Endodermal cell (in vitro differentiated cells): Measurements from ENCODE around the gene MYCBP2. TPM values are rescaled to one million over a fixed set of nuclear protein-coding genes. Genes with fewer than 3 reads are reported as not detected.

Experiments used
- DNase-seq: peaks from one replicate; pipeline ENCODE4 v3.0.0-alpha.2; 2017
- H3K27ac ChIP-seq: 2 replicates; pipeline ENCODE4 v1.5.1; 2013; ENCODE audit warnings: mild to moderate bottlenecking, low read depth, low read length, moderate library complexity
- H3K27me3 ChIP-seq: 2 replicates; pipeline ENCODE4 v1.6.1; 2013; ENCODE audit warnings: mild to moderate bottlenecking, low read length, moderate library complexity; ENCODE audit not compliant: insufficient read depth, control insufficient read depth, poor library complexity, severe bottlenecking
- H3K36me3 ChIP-seq: 2 replicates; pipeline ENCODE4 v1.7.0; 2013; ENCODE audit warnings: mild to moderate bottlenecking, low read length, moderate library complexity; ENCODE audit not compliant: control insufficient read depth, insufficient read depth
- H3K4me1 ChIP-seq: one replicate; pipeline ENCODE4 v1.7.0; 2013; ENCODE audit warnings: low read length; ENCODE audit not compliant: control insufficient read depth, insufficient read depth
- H3K4me3 ChIP-seq: 2 replicates; pipeline ENCODE4 v1.5.1; 2013; ENCODE audit warnings: mild to moderate bottlenecking, low read length, moderate library complexity
- H3K9ac ChIP-seq: 2 replicates; pipeline ENCODE4 v1.6.1; 2013; ENCODE audit warnings: mild to moderate bottlenecking, low read length, moderate library complexity; ENCODE audit not compliant: poor library complexity, severe bottlenecking; ENCODE audit errors: extremely low read depth
- H3K9me3 ChIP-seq: 2 replicates; pipeline ENCODE4 v1.6.1; 2013; ENCODE audit warnings: mild to moderate bottlenecking, low read length, moderate library complexity; ENCODE audit not compliant: control insufficient read depth
- H3K27ac Mint-ChIP-seq: 2 replicates; pipeline ENCODE4 v1.8.0; 2020; ENCODE audit warnings: mixed read lengths
- H3K27me3 Mint-ChIP-seq: 2 replicates; pipeline ENCODE4 v1.8.0; 2021; ENCODE audit warnings: mild to moderate bottlenecking, mixed read lengths; ENCODE audit not compliant: insufficient read depth
- H3K36me3 Mint-ChIP-seq: 2 replicates; pipeline ENCODE4 v1.8.0; 2020; ENCODE audit warnings: low read depth, mixed read lengths
- H3K4me1 Mint-ChIP-seq: 2 replicates; pipeline ENCODE4 v1.8.0; 2020; ENCODE audit warnings: mixed read lengths
- H3K4me3 Mint-ChIP-seq: 2 replicates; pipeline ENCODE4 v1.8.0; 2020; ENCODE audit warnings: mild to moderate bottlenecking, moderate library complexity, mixed read lengths
- H3K9me3 Mint-ChIP-seq: 2 replicates; pipeline ENCODE4 v1.8.0; 2020; ENCODE audit warnings: mild to moderate bottlenecking, mixed read lengths
- CTCF ChIP-seq: fragments of 200-600 bp; sonication (generic); conservative IDR thresholded peaks from 2 replicates; pipeline ENCODE4 v1.5.0; 2021; ENCODE audit warnings: antibody characterized with exemption, mild to moderate bottlenecking
- WGBS, 2 experiments: methylation state at CpG; one replicate each; pipeline versions ENCODE4 v1.1.5 to v1.1.7; 2013; ENCODE audit warnings: missing lambda C conversion rate in 2 of 2, mixed read lengths in 1 of 2; ENCODE audit not compliant: insufficient coverage in 1 of 2, insufficient read length in 1 of 2; 5-methylcytosine and 5-hydroxymethylcytosine counted together
- total RNA-seq, 2 donors: library from RNA; stranded (reverse); fragmentation: NEBNext Ultra II Directional in 1 of 2; extraction: Animal tissue kit (Norgen Biotek cat#: 25700) in 1 of 2; gene quantifications; 2 replicates in 1 of 2; 3 replicates in 1 of 2; pipeline ENCODE4 v1.2.1, GENCODE V29; 2021

The MYCBP2 gene
- total RNA-seq, 2 donors from 2014 or later, result 32.5 to 32.9 TPM

- H3K4me1 Mint-ChIP-seq, result peaks cover 1% of the 10 kb centered on the region
- 83 to 85% methylated on average over 1 to 3 of the region's 3 CpGs for WGBS, 2 experiments
- H3K9me3 ChIP-seq, result no peaks in the 10 kb centered on the region
- no peaks in the 10 kb centered on the region for H3K36me3 Mint-ChIP-seq
- no peak overlapping the region for H3K27ac ChIP-seq
- no peak overlapping the region for H3K9ac ChIP-seq
- no peak overlapping the region for H3K27ac Mint-ChIP-seq
- H3K36me3 ChIP-seq, result no peaks in the 10 kb centered on the region
- no peak overlapping the region for H3K4me3 ChIP-seq
- TF ChIP-seq CTCF, result no peak
- no peaks in the 10 kb centered on the region for H3K9me3 Mint-ChIP-seq
- peaks cover 4% of the 10 kb centered on the region for H3K4me1 ChIP-seq
- no peaks in the 10 kb centered on the region for H3K27me3 Mint-ChIP-seq
- H3K27me3 ChIP-seq, result no peaks in the 10 kb centered on the region
- H3K4me3 Mint-ChIP-seq, result no peak overlapping the region
- DNase-seq, result no peak
Observed at GRCh38 chr13:77222000-77222690, 104.7 kb downstream of the MYCBP2 start.

DNA sequence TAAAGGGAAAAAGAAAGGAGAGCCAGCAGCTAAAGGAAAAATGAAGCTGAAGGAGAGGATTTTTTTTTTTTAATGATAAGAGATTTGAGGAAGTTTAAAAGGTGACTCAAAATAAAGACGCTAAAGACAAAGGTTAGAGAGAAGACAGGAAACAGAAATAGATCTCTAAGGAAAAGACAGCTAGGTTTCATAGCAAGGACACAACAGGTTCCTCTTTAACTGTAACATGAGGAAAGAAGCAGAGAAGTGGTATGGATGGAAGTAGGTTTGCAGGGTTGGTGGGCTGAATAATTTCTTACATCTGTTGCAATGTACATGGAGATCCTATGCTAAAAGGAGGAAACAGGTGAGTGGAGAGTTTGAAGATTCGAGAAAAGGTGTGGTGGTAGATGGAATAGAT lies 107.5 kb downstream of the MYCBP2 start:
- no peak overlapping the region for H3K4me3 Mint-ChIP-seq
- Histone ChIP-seq H3K9ac (no peak overlapping the region), H3K27me3 (no peaks in the 10 kb centered on the region), H3K9me3 (no peaks in the 10 kb centered on the region), H3K36me3 (peaks cover 18% of the 10 kb centered on the region), H3K27ac (no peak overlapping the region), H3K4me3 (no peak overlapping the region), H3K4me1 (peaks cover 4% of the 10 kb centered on the region)
- no peak overlapping the region for H3K27ac Mint-ChIP-seq
- peaks cover 14% of the 10 kb centered on the region for H3K36me3 Mint-ChIP-seq
- TF ChIP-seq CTCF, result no peak
- no peaks in the 10 kb centered on the region for H3K9me3 Mint-ChIP-seq
- peaks cover 1% of the 10 kb centered on the region for H3K4me1 Mint-ChIP-seq
- no peaks in the 10 kb centered on the region for H3K27me3 Mint-ChIP-seq
- no peak for DNase-seq
- 77 to 95% methylated on average over 2 of the region's 2 CpGs for WGBS, 2 experiments

DNA sequence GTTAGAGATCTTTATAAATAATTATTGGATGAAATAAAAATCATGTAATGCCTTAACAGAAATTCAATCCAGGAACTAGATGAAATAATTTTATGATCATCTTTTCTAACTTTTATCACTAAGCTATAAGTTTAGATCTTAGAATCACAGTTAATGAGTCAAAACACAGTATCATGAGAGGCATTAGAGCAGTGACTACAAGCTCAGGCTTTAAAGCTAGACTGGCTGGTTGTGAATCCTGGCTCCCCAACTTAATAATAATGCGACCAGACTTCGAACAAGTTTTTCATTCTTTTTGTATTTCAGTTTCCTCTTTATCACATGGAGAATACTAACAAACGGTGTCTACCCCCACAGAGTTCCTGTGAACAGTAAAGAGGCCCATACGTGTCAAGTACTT lies 108.6 kb downstream of the MYCBP2 start:
- WGBS, 2 experiments, result 75 to 82% methylated on average over 4 of the region's 4 CpGs
- Histone ChIP-seq H3K27me3 (no peaks in the 10 kb centered on the region), H3K27ac (no peak overlapping the region), H3K9me3 (no peaks in the 10 kb centered on the region), H3K36me3 (peaks cover 27% of the 10 kb centered on the region), H3K9ac (no peak overlapping the region), H3K4me3 (no peak overlapping the region), H3K4me1 (peaks cover 4% of the 10 kb centered on the region)
- DNase-seq, result no peak
- Mint-ChIP-seq H3K9me3 (no peaks in the 10 kb centered on the region), H3K4me3 (no peak overlapping the region), H3K27ac (no peak overlapping the region), H3K36me3 (peaks cover 14% of the 10 kb centered on the region), H3K4me1 (peaks cover 1% of the 10 kb centered on the region), H3K27me3 (no peaks in the 10 kb centered on the region)
- TF ChIP-seq CTCF, result no peak
